ENCODE measurements around the gene SLC5A10. TPM values are rescaled to one million over a fixed set of nuclear protein-coding genes. Genes with fewer than 3 reads are reported as not detected.
"Not testable (repeated sequence)": the region's sequence is repeated elsewhere in the genome, so short reads cannot be mapped to it uniquely, and the experiment has no call there.

Gene SLC5A10
- total RNA-seq: not detected

- DNase-seq: no peak
These were observed at the start of gene SLC5A10 for GRCh38 chr17:18951941-18952842. Gene SLC5A10, plus strand, starts transcription at chr17:18952165. Its CDS starts 41 bp downstream, at chr17:18952206.

- DNase-seq: no peak
These were observed 47.5 kb upstream of the SLC5A10 start for GRCh38 chr17:18904482-18904881.

GRCh38 chr17:18905226-18905625 lies 46.7 kb upstream of the SLC5A10 start:
- DNase-seq: no peak

- DNase-seq: no peak
These were observed 41.6 kb upstream of the SLC5A10 start for GRCh38 chr17:18910326-18910725.

- no peak for DNase-seq
These were observed 41.1 kb upstream of the SLC5A10 start for GRCh38 chr17:18910881-18911280.

GRCh38 chr17:18916816-18917500 lies 35.0 kb upstream of the SLC5A10 start:
- no peak for DNase-seq

GRCh38 chr17:18917506-18918032 lies 34.4 kb upstream of the SLC5A10 start:
- no peak for DNase-seq

GRCh38 chr17:18919963-18920362 lies 32.0 kb upstream of the SLC5A10 start:
- DNase-seq: no peak

- no peak for DNase-seq
These were observed 31.0 kb upstream of the SLC5A10 start for GRCh38 chr17:18920911-18921441.

- no peak for DNase-seq
These were observed 30.5 kb upstream of the SLC5A10 start for GRCh38 chr17:18921485-18921884.

GRCh38 chr17:18921912-18922451 lies 30.0 kb upstream of the SLC5A10 start:
- DNase-seq: no peak

GRCh38 chr17:18922596-18922995 lies 29.4 kb upstream of the SLC5A10 start:
- DNase-seq: not testable (repeated sequence)

GRCh38 chr17:18925187-18925586 lies 26.8 kb upstream of the SLC5A10 start:
- no peak for DNase-seq

GRCh38 chr17:18928628-18929125 lies 23.3 kb upstream of the SLC5A10 start:
- DNase-seq: no peak

- no peak for DNase-seq
These were observed 19.5 kb upstream of the SLC5A10 start for GRCh38 chr17:18932360-18933055.

- DNase-seq: no peak
These were observed 18.6 kb upstream of the SLC5A10 start for GRCh38 chr17:18933102-18934058.

GRCh38 chr17:18937981-18938691 lies 13.8 kb upstream of the SLC5A10 start:
- no peak for DNase-seq

- no peak for DNase-seq
These were observed 13.3 kb upstream of the SLC5A10 start for GRCh38 chr17:18938692-18939023.

GRCh38 chr17:18944646-18945045 lies 7.3 kb upstream of the SLC5A10 start:
- DNase-seq: no peak

GRCh38 chr17:18946536-18946935 lies 5.4 kb upstream of the SLC5A10 start:
- DNase-seq: no peak

GRCh38 chr17:18947866-18948265 lies 4.1 kb upstream of the SLC5A10 start:
- DNase-seq: no peak

Measured in effector CD4-positive, alpha-beta T cell (primary cell).